ENCODE results near the gene SLC23A1. TPM values are rescaled to one million over a fixed set of nuclear protein-coding genes. Genes with fewer than 3 reads are reported as not detected.

Gene SLC23A1
- total RNA-seq, 4 donors from 2014 or later, result not detected

GRCh38 chr5:139416651-139417050, 33.6 kb upstream of the SLC23A1 start:
- intact Hi-C loops (cut with DNase I), result no loop called here
- DNase-seq, result peak in 1 of 2 donors; percentile 10
- Histone ChIP-seq H3K27me3 (no peaks in the 10 kb centered on the region), H3K36me3 (no peaks in the 10 kb centered on the region), H3K4me3 (replicated peaks in 1 of 3) (no peak overlapping the region), H3K9me3 (no peaks in the 10 kb centered on the region), H3K4me1 (peaks cover 27 to 33% of the 10 kb centered on the region in 2 donors), H3K27ac (peak overlapping the region; percentile 47 to 67 (median 65))
- WGBS, 2 donors, result 80% methylated on average over 9 of the region's 9 CpGs
- no peak for TF ChIP-seq CTCF (IDR thresholded peaks at IDR 0.05)
- no peak for TF ChIP-seq POLR2A (IDR thresholded peaks at IDR 0.05)

DNA sequence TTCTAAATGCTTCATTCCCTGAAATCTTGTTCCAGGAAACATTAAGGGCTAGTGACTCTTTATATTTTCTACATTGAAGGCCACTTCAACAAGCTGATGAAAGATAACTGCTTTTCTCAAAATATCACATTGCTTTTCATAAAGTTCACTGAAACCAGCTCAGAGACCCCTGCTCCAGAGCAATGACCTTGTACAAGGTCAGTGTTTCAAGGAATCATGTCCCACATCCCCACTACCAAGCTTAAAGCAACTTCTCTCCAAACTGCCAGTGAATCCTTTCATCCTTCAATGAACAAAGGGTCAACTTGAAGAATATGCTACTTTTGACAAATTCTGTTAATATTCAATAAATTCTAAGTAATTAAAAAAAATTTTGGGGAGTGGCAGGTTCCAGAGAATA, 32.8 kb upstream of the SLC23A1 start:
- DNase-seq, result no peak
- H3K36me3 ChIP-seq, result no peaks in the 10 kb centered on the region
- peaks cover 27 to 33% of the 10 kb centered on the region in 2 donors for H3K4me1 ChIP-seq
- no peak for TF ChIP-seq POLR2A (IDR thresholded peaks at IDR 0.05)
- TF ChIP-seq CTCF (IDR thresholded peaks at IDR 0.05), result no peak
- H3K9me3 ChIP-seq, result no peaks in the 10 kb centered on the region
- H3K27me3 ChIP-seq, result no peaks in the 10 kb centered on the region
- intact Hi-C loops (cut with DNase I), result no loop called here
- peak overlapping the region; percentile 47 to 65 (median 56) for H3K27ac ChIP-seq
- H3K4me3 ChIP-seq (replicated peaks in 1 of 3), result no peak overlapping the region

- Histone ChIP-seq H3K4me1 (peaks cover 27 to 33% of the 10 kb centered on the region in 2 donors), H3K27me3 (no peaks in the 10 kb centered on the region), H3K36me3 (no peaks in the 10 kb centered on the region), H3K9me3 (no peaks in the 10 kb centered on the region), H3K27ac (peak overlapping the region; percentile 47 to 65 (median 56)), H3K4me3 (replicated peaks in 1 of 3) (no peak overlapping the region)
- TF ChIP-seq CTCF (IDR thresholded peaks at IDR 0.05) (no peak), POLR2A (IDR thresholded peaks at IDR 0.05) (no peak)
- 75 to 80% methylated on average over 6 to 7 of the region's 8 CpGs for WGBS, 2 donors
- DNase-seq, result peak in 1 of 2 donors; percentile 27
- intact Hi-C loops (cut with DNase I), result no loop called here
Measured at GRCh38 chr5:139415221-139415861, 32.2 kb upstream of the SLC23A1 start.

- TF ChIP-seq POLR2A (IDR thresholded peaks at IDR 0.05), result no peak
- TF ChIP-seq CTCF (IDR thresholded peaks at IDR 0.05), result no peak
Measured at GRCh38 chr5:139414581-139415130, 31.6 kb upstream of the SLC23A1 start.

GRCh38 chr5:139413963-139414362, 30.9 kb upstream of the SLC23A1 start:
- H3K4me3 ChIP-seq (replicated peaks in 1 of 3), result no peak overlapping the region
- no peaks in the 10 kb centered on the region for H3K36me3 ChIP-seq
- no peak for TF ChIP-seq POLR2A (IDR thresholded peaks at IDR 0.05)
- TF ChIP-seq CTCF (IDR thresholded peaks at IDR 0.05), result no peak
- intact Hi-C loops (cut with DNase I), result no loop called here
- no peaks in the 10 kb centered on the region for H3K9me3 ChIP-seq
- DNase-seq, result no peak
- no peaks in the 10 kb centered on the region for H3K27me3 ChIP-seq
- H3K27ac ChIP-seq, result no peak overlapping the region
- WGBS, 2 donors, result 88 to 91% methylated on average over 6 of the region's 6 CpGs
- peaks cover 27 to 33% of the 10 kb centered on the region in 2 donors for H3K4me1 ChIP-seq

More at GRCh38 chr5:139414581-139415130, 31.6 kb upstream of the SLC23A1 start:
- Histone ChIP-seq H3K4me1 (peaks cover 27 to 33% of the 10 kb centered on the region in 2 donors), H3K27me3 (no peaks in the 10 kb centered on the region), H3K27ac (peak overlapping the region in 2 of 3 donors; percentile 43 to 47), H3K36me3 (no peaks in the 10 kb centered on the region), H3K9me3 (no peaks in the 10 kb centered on the region), H3K4me3 (replicated peaks in 1 of 3) (no peak overlapping the region)
- intact Hi-C loops (cut with DNase I), result no loop called here
- 82 to 85% methylated on average over 9 of the region's 9 CpGs for WGBS, 2 donors
- DNase-seq, result no peak
